K562 (cell line): Measurements from ENCODE around the gene CCDC17. TPM values are rescaled to one million over a fixed set of nuclear protein-coding genes. Genes with fewer than 3 reads are reported as not detected.

Experiments used
- CSDE1 ChIP-seq, 2 experiments: fragments of 450-650 bp; IDR thresholded peaks; 2 replicates each; pipeline ENCODE4 v1.6.1; 2016; ENCODE audit warnings: mild to moderate bottlenecking in 1 of 2
- DMBX1 ChIP-seq: fragments of 250-450 bp; sonication (Bioruptor Pico); IDR thresholded peaks from 2 replicates; pipeline ENCODE4 v1.8.0; 2022; ENCODE audit warnings: inconsistent platforms, mild to moderate bottlenecking, moderate library complexity, borderline replicate concordance
- FOXP4 ChIP-seq: sonication (generic); formaldehyde crosslinking; IDR thresholded peaks from 2 replicates; pipeline ENCODE4 v1.8.0; 2022; ENCODE audit warnings: mild to moderate bottlenecking, missing genetic modification reagents, borderline replicate concordance
- IRF2 ChIP-seq: sonication (generic); formaldehyde crosslinking; IDR thresholded peaks from 2 replicates; pipeline ENCODE4 v1.8.1; 2022; ENCODE audit warnings: mild to moderate bottlenecking, missing genetic modification reagents
- MAZ ChIP-seq, 2 experiments: fragments of 450-650 bp in 1 of 2; sonication (generic) in 1 of 2; formaldehyde crosslinking; IDR thresholded peaks in 1 of 2; conservative IDR thresholded peaks in 1 of 2; 2 replicates each; pipeline versions ENCODE4 v1.4.0 to v1.5.0; 2020; ENCODE audit warnings: mild to moderate bottlenecking in 1 of 2, missing genetic modification reagents in 1 of 2
- MCM2 ChIP-seq: fragments of 450-650 bp; IDR thresholded peaks from 2 replicates; pipeline ENCODE4 v1.6.1; 2017; ENCODE audit warnings: low read depth, mild to moderate bottlenecking
- MTA2 ChIP-seq: fragments of 450-650 bp; IDR thresholded peaks from 2 replicates; pipeline ENCODE4 v1.6.1; 2016; ENCODE audit warnings: low read depth
- NCOA4 ChIP-seq: fragments of 450-650 bp; IDR thresholded peaks from 2 replicates; pipeline ENCODE4 v1.6.1; 2018; ENCODE audit warnings: mild to moderate bottlenecking; ENCODE audit not compliant: partially characterized antibody
- PCBP2 ChIP-seq: fragments of 200-400 bp; formaldehyde crosslinking; IDR thresholded peaks from 2 replicates; pipeline ENCODE4 v1.6.1; 2018; ENCODE audit warnings: low read length, low read depth, mild to moderate bottlenecking, moderate library complexity; ENCODE audit not compliant: poor library complexity, severe bottlenecking
- POLR2B ChIP-seq: fragments of 450-650 bp; IDR thresholded peaks from 2 replicates; pipeline ENCODE4 v1.6.1; 2018; ENCODE audit warnings: low read depth; ENCODE audit not compliant: partially characterized antibody
- POLR3G ChIP-seq: IDR thresholded peaks from 2 replicates; pipeline ENCODE4 v1.6.1; 2011; ENCODE audit not compliant: insufficient read length, insufficient replicate concordance; ENCODE audit errors: extremely low read depth
- SP1 ChIP-seq: sonication (generic); formaldehyde crosslinking; IDR thresholded peaks from 2 replicates; pipeline ENCODE4 v1.8.1; 2022; ENCODE audit warnings: mild to moderate bottlenecking, missing genetic modification reagents
- SRSF1 ChIP-seq: fragments of 200-400 bp; formaldehyde crosslinking; IDR thresholded peaks from 2 replicates; pipeline ENCODE4 v1.6.1; 2017; ENCODE audit warnings: mild to moderate bottlenecking, low read depth, low read length, moderate library complexity
- TCF3 ChIP-seq: sonication (generic); formaldehyde crosslinking; IDR thresholded peaks from 2 replicates; pipeline ENCODE4 v1.4.0; 2020; ENCODE audit warnings: mild to moderate bottlenecking, missing genetic modification reagents
- TFAM ChIP-seq: fragments of 250-450 bp; sonication (Bioruptor Pico); conservative IDR thresholded peaks from 2 replicates; pipeline ENCODE4 v1.5.0; 2021; ENCODE audit warnings: mild to moderate bottlenecking, moderate library complexity
- TFAP4 ChIP-seq: sonication (generic); formaldehyde crosslinking; IDR thresholded peaks from 2 replicates; pipeline ENCODE4 v1.8.0; 2022; ENCODE audit warnings: missing genetic modification reagents, mild to moderate bottlenecking, moderate library complexity, borderline replicate concordance
- ZNF239 ChIP-seq: fragments of 250-450 bp; sonication (Bioruptor Pico); IDR thresholded peaks from 2 replicates; pipeline ENCODE4 v1.4.0; 2020; ENCODE audit warnings: mild to moderate bottlenecking
- ZNF347 ChIP-seq: fragments of 450-650 bp; formaldehyde crosslinking; IDR thresholded peaks from 2 replicates; pipeline ENCODE4 v1.4.0; 2020; ENCODE audit warnings: low read depth, mild to moderate bottlenecking, moderate library complexity
- ZNF780A ChIP-seq: fragments of 250-450 bp; sonication (Bioruptor Pico); IDR thresholded peaks from 2 replicates; pipeline ENCODE4 v1.5.0; 2021; ENCODE audit warnings: mild to moderate bottlenecking
- polyA plus RNA-seq, 8 experiments: library from polyadenylated mRNA; depleted of rRNA in 4 of 8; stranded (reverse) in 5 of 8; unstranded in 3 of 8; fragments of >200 nt; fragmentation: Nextera tagmentation in 2 of 8; fragmentation: Illumina TruSeq in 1 of 8; extraction: Ambion mirVana in 2 of 8; extraction: Trizol in 1 of 8; gene quantifications; 2 replicates each; pipeline versions ENCODE4 v1.2.1 to v1.2.3, GENCODE V29; 2011 to 2014; ENCODE audit warnings: inconsistent platforms in 1 of 8, missing spikeins in 1 of 8
- total RNA-seq, 7 experiments: library from RNA; depleted of rRNA in 6 of 7; stranded (reverse); fragments of >200 nt in 6 of 7; fragmentation: Illumina TruSeq in 2 of 7; extraction: Trizol in 2 of 7; gene quantifications; 2 replicates each; pipeline versions ENCODE4 v1.2.1 to v1.2.3, GENCODE V29; 2011 to 2021; ENCODE audit warnings: low replicate concordance in 1 of 7
- TF ChIP-seq, protein P1 (sequence below): fragments of 450-650 bp; IDR thresholded peaks from 2 replicates; pipeline ENCODE4 v1.6.1; 2016; ENCODE audit warnings: borderline replicate concordance
- TF ChIP-seq, protein P2 (sequence below): fragments of 450-650 bp; formaldehyde crosslinking; IDR thresholded peaks from 2 replicates; pipeline ENCODE4 v1.4.0; 2020; ENCODE audit warnings: mild to moderate bottlenecking, mixed read lengths

The CCDC17 gene
- total and polyA plus RNA-seq, 9 of the 15 experiments (the other 6 are each of a cell fraction or from before 2014, with no cell fraction given), result 0.20 to 2.4 (median 0.85) TPM

DNA sequence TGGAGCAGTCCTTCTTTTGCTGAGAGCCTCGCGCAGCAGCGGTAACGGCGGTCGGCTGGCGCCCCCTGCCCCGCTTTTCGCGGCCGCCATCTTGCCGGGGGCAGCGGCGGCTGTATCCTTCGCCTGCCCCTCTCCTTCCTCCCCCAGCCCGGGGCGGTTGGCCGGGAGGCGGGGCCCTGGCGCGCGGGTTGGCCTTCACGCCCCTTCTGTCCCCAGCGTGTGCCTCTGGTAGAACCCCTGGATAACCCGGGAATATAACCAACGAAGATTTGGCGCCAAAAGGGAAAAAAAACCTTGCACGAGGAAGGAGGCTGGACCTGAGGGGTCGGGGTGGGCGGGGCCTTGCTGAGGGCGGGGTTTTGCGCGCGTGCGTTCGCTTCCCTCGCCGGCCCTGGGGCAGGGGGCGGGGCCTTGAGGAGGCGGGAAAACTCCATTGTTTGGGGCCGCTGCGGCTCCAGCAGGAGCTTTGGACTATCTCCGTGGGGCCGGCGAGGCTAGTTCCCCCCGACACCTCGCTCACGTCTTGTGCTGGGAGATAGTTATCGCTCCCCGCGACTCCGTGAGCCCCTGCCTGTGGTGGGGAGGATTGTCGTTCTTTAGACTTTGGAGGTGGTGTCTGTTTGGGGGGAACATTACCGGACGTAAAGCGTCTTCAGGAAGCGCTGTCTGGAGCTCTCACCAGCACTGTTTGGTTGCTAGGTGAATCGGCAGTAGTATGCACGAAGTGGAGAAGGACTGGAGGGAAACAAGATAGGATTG, 39.3 kb downstream of the CCDC17 start (continued):
- TF ChIP-seq, protein P1, sequence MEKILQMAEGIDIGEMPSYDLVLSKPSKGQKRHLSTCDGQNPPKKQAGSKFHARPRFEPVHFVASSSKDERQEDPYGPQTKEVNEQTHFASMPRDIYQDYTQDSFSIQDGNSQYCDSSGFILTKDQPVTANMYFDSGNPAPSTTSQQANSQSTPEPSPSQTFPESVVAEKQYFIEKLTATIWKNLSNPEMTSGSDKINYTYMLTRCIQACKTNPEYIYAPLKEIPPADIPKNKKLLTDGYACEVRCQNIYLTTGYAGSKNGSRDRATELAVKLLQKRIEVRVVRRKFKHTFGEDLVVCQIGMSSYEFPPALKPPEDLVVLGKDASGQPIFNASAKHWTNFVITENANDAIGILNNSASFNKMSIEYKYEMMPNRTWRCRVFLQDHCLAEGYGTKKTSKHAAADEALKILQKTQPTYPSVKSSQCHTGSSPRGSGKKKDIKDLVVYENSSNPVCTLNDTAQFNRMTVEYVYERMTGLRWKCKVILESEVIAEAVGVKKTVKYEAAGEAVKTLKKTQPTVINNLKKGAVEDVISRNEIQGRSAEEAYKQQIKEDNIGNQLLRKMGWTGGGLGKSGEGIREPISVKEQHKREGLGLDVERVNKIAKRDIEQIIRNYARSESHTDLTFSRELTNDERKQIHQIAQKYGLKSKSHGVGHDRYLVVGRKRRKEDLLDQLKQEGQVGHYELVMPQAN, result peak; percentile 83
- TF ChIP-seq SRSF1, result no peak
- TF ChIP-seq, protein P2, sequence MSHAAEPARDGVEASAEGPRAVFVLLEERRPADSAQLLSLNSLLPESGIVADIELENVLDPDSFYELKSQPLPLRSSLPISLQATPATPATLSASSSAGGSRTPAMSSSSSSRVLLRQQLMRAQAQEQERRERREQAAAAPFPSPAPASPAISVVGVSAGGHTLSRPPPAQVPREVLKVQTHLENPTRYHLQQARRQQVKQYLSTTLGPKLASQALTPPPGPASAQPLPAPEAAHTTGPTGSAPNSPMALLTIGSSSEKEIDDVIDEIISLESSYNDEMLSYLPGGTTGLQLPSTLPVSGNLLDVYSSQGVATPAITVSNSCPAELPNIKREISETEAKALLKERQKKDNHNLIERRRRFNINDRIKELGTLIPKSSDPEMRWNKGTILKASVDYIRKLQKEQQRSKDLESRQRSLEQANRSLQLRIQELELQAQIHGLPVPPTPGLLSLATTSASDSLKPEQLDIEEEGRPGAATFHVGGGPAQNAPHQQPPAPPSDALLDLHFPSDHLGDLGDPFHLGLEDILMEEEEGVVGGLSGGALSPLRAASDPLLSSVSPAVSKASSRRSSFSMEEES (CRISPR knock-in tag), result no peak
- TF ChIP-seq POLR3G, result no peak
- TF ChIP-seq TCF3, result 0 out of 2 replicates have a peak, but pooled peaks have one; percentile 13
- no peak for TF ChIP-seq ZNF780A (CRISPR knock-in tag)
- no peak for TF ChIP-seq CSDE1 (IDR thresholded peaks at IDR 0.05)
- TF ChIP-seq TFAP4 (CRISPR knock-in tag), result peak; percentile 52; the same call in 1 of the 2 replicates
- TF ChIP-seq SP1 (CRISPR knock-in tag), result peak; percentile 80
- no peak for TF ChIP-seq NCOA4
- TF ChIP-seq ZNF347 (CRISPR knock-in tag), result no peak
- TF ChIP-seq MTA2, result no peak
- no peak for TF ChIP-seq MCM2
- no peak for TF ChIP-seq PCBP2
- no peak for TF ChIP-seq TFAM (CRISPR knock-in tag)
- TF ChIP-seq FOXP4 (CRISPR knock-in tag), result peak; percentile 89
- no peak for TF ChIP-seq ZNF239
- TF ChIP-seq IRF2 (CRISPR knock-in tag), result no peak
- TF ChIP-seq DMBX1 (CRISPR knock-in tag), result no peak
- peak; percentile 74 to 85; a peak in 3 of 4 replicates for TF ChIP-seq MAZ (CRISPR knock-in tag; conservative IDR thresholded peaks at IDR 0.05 in 1 of 2, IDR thresholded peaks at IDR 0.05 in 1 of 2)
- peak; percentile 25 for TF ChIP-seq POLR2B
